NOMO-1 treated with DMSO at 0.1 percent for 48 hours (cell line): ENCODE measurements around the gene SCGB2A2.

Experiments used
- DNase-seq: peaks from one replicate; lab custom pipeline; 2025; ENCODE audit not compliant: unreplicated experiment; lab: John Stamatoyannopoulos, UW

SCGB2A2 gene

DNA sequence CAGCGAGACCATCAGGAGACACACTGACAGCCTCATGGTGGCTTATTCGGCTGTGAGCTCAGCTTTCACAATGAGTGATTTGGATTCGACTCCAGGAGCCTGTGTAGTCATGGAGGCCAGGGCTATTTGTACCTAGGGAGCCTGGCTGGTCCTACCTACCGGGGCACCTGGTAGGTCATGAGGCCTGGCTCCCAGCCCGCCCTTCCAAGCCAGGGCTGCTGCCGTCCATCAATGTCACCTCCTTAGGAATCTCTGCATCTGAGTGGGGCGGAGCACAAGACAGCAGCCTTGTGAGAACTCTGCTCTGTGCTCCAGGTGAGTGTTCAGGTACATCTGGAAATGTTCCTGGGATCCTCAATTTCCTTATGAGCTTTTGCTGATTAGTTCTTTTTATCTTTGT is 29.0 kb downstream of the SCGB2A2 start, which contains the start of gene SCGB1D4:
Gene SCGB1D4 (minus strand): TSS at position 101 of the 400 bp plus-strand sequence. CDS start 65 bp downstream, at position 36.
- no peak for DNase-seq

GRCh38 chr11:62306227-62306626 is 36.3 kb downstream of the SCGB2A2 start:
- no peak for DNase-seq

GRCh38 chr11:62307950-62308349 is 38.0 kb downstream of the SCGB2A2 start:
- no peak for DNase-seq

DNA sequence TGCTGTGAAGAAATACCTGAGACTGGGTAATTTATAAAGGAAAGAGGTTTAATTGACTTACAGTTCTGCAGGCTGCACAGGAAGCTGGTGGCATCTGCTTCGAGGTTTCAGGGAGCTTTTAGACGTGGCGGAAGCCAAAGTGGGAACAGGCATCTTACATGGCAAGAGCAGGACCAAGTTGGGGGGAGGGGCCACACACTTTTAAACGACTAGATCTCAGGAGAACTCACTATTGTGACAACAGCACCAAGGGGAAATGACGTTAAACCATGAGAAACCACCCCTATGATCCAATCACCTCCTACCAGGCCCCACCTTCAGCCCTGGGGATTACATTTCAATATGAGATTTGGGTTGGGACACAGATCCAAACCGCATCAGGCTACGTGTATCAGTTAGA is 40.0 kb downstream of the SCGB2A2 start:
- no peak for DNase-seq

DNA sequence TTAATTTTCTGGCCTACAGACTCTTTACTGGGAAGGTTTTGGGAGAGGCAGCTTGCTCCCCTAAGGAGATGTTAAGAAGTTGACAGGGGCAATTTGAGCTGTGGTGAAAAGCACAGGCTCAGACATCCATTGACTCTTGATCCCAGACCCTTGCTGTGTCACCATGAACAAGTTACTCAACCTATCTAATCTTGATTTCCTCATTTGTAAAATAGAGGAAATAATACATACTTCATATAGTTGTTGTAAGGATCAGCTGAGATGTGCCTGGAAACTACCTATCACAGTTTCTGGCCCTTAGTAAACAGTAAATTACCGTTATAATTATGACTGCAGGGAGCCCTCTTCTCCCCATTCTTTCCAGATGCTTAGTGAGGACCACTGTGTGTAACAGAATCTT is 45.5 kb downstream of the SCGB2A2 start:
- DNase-seq = peak; percentile 38

- DNase-seq = no peak
Observed at GRCh38 chr11:62322524-62322923, 52.6 kb downstream of the SCGB2A2 start.
